PC-9 (cell line): Measurements from ENCODE around the gene PACSIN1.

Source experiments
- EZH2 ChIP-seq: fragments of 200-600 bp; sonication (generic); IDR thresholded peaks from 2 replicates; pipeline ENCODE4 v1.8.0; 2017; ENCODE audit warnings: antibody characterized with exemption, low read depth
- TF ChIP-seq, protein P1 (sequence below): fragments of 200-600 bp; sonication (generic); conservative IDR thresholded peaks from 2 replicates; pipeline ENCODE4 v1.6.1; 2017; ENCODE audit warnings: mixed run types, antibody characterized with exemption, mild to moderate bottlenecking, moderate library complexity

DNA sequence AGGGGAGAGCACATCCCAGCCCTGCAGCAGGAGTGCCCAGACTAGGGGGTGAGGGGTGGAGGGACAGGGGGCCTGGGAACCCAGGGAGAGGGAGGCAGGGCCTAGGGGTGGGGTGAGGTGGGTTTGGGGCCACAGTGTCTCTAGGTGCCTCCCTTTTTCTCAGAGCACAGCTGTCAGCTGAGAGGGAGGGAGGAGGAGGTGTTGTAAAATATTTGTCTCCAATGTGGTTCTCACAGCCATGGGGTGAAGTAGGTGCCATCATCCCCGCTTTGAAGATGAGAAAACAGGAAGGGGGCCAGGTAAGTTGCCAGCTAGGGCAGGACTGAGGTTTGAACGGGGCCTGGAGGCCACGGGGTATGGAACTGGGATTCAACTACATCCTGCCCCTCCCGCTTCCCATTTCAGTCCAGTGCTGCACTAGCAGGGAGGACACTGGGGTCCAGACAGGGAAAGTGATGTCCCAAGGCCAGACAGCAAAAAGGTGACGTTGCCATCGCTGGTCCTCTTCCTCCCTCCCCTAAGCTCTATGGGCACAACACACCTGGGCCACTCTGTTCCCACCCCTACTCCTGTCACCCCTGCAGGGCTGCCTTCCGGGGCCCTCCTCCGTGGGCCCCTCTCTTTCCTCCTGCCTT lies 20.3 kb downstream of the PACSIN1 start:
- TF ChIP-seq, protein P1, sequence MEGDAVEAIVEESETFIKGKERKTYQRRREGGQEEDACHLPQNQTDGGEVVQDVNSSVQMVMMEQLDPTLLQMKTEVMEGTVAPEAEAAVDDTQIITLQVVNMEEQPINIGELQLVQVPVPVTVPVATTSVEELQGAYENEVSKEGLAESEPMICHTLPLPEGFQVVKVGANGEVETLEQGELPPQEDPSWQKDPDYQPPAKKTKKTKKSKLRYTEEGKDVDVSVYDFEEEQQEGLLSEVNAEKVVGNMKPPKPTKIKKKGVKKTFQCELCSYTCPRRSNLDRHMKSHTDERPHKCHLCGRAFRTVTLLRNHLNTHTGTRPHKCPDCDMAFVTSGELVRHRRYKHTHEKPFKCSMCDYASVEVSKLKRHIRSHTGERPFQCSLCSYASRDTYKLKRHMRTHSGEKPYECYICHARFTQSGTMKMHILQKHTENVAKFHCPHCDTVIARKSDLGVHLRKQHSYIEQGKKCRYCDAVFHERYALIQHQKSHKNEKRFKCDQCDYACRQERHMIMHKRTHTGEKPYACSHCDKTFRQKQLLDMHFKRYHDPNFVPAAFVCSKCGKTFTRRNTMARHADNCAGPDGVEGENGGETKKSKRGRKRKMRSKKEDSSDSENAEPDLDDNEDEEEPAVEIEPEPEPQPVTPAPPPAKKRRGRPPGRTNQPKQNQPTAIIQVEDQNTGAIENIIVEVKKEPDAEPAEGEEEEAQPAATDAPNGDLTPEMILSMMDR, result no peak
- TF ChIP-seq EZH2, result no peak
